NT2/D1 (cell line): ENCODE results near the gene ZDHHC8.

Source experiments
- SUZ12 ChIP-seq: IDR thresholded peaks from 2 replicates; pipeline ENCODE4 v1.6.1; 2011; ENCODE audit not compliant: insufficient read length, insufficient read depth; ENCODE audit errors: extremely low read depth
- YY1 ChIP-seq: IDR thresholded peaks from 2 replicates; pipeline ENCODE4 v1.6.1; 2011; ENCODE audit not compliant: insufficient read length, insufficient read depth
- ZNF274 ChIP-seq: IDR thresholded peaks from 2 replicates; pipeline ENCODE4 v1.6.1; 2011; ENCODE audit warnings: mild to moderate bottlenecking, low read depth, low read length

DNA sequence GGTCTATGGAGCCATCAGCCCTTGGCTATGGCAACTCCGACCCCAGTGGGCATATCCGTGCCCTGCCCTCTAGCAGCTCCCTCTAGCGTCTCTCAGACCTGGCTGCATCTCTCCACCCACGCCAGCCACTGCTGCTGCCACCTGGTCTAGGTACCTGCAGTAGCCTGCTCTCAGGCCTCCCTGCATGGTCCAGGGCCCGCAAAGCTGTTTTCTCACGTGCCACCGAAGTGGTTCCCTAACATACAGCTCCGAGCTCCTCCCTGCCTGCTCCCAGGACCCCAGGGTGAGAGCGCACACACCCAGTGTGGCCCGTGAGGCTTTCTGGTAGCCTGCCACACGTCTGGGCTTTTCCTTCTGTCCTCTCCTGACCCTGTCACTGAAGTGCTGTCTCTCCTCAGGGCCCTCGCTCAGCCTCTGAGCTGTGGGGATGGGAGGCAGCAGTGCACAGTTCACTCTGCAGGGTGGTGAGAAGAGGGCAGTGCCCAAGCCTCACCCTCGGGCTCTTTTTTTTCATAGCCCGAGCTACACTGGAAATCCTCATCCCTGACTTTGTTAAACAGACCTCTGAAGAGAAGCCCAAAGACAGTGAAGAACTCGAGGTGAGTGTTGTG is 37.3 kb upstream of the ZDHHC8 start:
- TF ChIP-seq YY1 (no peak), ZNF274 (no peak), SUZ12 (no peak)
